ENCODE data around the gene DIPK1A. TPM values are rescaled to one million over a fixed set of nuclear protein-coding genes. Genes with fewer than 3 reads are reported as not detected.
"Not testable (repeated sequence)": the region's sequence is repeated elsewhere in the genome, so short reads cannot be mapped to it uniquely, and the experiment has no call there.

Gene DIPK1A
- total RNA-seq, 1 donor from 2014 or later = 10.7 TPM

DNA sequence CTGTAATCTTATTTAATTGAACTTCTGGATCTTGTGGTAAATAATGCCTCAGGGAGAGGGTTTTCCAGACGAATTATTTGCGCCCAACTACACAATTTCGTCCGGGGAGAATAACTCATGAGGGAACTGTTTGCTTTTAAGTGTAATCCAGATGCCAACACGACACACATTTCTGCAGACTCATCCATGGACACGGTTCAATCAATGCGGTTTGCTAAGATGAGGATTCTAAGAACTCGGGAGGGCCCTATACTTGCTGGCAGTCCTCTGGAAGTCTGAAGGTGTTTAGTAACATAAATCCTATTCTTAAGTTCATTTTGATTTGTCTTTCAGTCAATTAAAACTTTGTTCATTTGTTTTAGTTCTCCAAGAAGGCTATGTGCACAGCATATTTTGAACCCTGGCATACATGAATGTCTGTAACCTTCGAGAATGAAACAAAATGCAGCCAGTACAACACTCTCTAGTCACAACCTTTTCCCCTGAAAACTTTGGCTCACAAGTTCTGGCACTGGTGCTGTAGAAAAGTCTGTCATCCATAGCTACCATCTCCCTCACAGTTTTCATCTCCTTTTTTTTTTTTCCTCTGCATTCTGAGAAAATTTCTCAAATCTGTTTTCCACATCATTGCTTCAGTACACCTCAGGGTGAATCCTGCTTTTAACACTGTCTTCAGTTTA lies 38.8 kb downstream of the DIPK1A start:
- DNase-seq (ENCODE audit: low spot score) (no peak), ATAC-seq (peak; percentile 80)

DNA sequence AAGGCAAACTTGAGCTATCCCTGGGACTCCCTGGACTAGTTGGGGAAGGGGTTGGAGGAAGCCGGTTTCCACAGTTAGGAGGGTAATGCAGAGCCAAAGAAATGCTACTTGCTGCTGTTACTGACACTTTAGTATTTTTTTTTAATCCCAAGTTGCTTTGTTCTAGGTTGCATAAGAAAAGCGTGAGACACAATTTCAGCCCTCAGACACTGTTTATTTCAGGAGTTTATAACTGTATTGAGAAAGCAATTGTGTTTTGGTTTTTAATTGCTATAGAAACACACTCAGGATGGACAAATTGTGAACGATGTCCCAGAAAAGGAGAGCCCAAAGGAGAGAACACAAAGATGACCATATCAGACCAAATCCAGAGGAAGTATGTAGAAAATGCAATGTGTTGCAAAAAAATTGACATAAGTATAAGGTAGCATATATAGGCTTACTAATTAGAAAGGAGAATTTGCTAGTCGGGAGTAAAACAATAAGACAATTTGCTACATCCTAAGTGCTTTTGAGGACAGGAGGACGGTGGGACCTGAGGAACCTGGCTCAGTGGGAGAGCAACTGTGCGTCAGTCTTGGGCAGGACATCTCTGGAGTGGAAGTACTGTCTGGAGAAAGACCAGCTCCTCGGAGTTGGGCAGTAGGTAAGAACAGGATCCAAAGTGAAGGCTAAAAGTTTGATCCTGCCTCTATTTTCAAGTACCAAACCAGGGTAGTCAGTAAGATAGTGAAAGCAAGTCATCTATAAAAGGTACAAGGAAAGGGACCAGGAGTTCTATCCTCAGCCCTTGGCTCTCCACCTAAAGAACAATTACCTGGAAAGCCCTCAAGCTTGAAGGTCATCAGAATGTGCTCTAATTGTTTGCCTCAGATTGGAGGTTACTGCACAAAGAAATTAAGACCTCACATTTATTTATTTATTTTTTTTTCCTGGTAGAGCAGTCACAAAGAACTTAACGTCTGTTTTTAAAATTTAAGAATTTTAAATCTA lies 39.9 kb downstream of the DIPK1A start:
- DNase-seq (ENCODE audit: low spot score) (no peak), ATAC-seq (no peak)

DNA sequence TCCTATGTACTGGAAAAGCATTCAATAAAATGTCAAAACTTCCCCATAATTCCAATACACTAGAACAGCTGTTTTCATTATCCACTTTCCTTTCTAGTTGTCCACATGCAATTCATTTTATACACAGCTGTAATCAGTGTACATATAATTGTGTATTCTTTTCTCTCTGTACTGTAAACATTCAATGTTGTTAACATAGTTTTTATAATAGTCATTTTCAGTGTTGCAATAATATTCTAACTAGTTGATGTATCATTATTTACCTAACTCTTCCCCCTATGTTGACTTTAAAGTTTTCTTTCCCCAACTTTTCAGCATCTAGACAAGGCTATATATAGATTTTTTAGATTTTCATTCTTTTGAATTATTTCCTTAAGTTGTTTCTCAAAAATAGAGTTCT lies 44.4 kb downstream of the DIPK1A start:
- DNase-seq (ENCODE audit: low spot score) (no peak), ATAC-seq (no peak)

DNA sequence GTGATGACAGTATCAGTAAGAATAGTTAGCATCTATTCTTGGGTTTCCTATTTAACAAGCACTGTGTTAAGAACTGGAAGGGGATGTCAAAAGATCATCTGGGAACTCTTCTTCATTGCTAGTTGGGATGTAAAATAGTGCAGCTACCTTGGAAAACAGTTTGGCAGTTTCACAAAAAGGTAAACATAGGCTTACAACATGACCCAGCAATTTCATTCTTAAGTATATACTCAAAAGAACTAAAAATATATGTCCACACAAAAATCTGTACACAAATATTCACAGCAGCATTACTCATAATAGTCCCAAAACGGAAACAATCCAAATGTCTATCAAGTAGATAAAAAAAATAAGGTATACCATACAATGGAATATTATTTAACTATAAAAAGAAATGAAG lies 45.7 kb downstream of the DIPK1A start:
- DNase-seq (ENCODE audit: low spot score) = no peak
- ATAC-seq = peak; percentile 52

DNA sequence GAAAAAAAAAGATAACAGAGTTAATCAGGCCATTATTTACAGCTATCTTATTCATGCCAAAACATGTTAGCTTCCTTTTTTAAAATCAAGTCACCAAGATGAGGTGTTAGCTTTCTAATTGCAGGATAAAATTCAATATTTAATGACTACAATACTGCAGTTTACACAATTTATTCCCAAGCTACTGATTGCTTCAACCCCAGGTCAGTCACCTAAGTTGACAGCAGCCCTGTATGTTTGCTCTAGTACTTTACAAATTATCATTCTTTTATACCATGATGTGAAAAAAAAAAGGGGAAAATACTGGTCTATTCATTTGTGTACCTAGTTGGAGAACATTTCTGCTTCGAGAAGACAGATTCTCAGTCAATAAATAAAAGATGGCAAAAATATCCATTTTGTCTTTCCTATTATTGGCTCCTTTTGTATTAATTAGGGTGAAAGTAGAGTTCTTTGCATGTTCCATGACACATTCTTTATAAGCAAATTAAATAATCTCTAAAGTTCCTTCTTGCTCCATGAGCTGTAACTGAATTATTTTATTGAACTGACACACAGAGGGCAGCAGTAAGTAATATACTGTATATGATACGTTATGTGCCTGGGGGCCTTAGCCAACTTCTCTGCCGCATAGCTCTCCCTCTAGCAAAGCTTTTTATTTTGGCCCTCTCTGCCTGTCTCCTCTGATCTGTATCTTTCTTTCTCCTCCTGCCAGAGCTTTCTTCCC lies 48.0 kb downstream of the DIPK1A start:
- ATAC-seq = peak; percentile 73
- no peak for DNase-seq (ENCODE audit: low spot score)

DNA sequence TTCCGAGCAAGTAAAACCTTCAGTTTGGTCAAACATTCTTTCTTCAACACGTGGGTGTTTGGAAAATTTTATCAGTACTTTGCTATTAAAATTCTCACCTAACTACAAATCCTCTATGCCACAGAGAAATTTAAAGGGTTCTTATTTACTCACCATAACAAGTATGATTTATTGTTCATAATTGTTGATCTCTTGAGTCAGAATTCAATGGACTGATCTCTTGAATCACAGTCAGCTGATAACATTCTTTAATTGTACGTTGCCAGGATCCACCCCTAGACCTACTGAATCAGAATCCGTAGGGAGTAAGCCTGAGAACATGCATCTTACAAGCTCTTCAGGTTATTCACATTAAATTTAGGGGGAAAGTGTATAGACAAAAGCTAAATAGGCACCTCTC lies 51.2 kb downstream of the DIPK1A start:
- DNase-seq (ENCODE audit: low spot score) (no peak), ATAC-seq (no peak)

DNA sequence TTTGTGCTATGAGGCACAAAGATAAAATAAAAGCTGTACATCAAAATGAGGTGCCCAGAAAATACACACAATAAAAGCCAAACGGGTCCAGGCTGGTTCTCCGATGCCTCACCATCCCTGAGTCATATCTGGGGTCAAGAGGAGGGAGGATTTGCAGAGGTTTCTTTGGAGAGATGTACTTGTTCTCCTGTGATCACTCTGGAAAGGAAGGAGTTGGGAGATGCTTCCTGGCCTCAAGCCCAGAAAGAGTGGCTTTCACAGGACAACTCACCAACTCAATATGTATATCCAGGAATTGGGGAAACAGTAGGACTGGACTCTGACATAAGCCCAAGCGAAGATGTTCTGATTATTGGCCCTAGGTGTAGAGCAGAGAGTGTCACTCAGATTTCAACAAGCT lies 51.9 kb downstream of the DIPK1A start:
- DNase-seq (ENCODE audit: low spot score) = no peak
- ATAC-seq = no peak

DNA sequence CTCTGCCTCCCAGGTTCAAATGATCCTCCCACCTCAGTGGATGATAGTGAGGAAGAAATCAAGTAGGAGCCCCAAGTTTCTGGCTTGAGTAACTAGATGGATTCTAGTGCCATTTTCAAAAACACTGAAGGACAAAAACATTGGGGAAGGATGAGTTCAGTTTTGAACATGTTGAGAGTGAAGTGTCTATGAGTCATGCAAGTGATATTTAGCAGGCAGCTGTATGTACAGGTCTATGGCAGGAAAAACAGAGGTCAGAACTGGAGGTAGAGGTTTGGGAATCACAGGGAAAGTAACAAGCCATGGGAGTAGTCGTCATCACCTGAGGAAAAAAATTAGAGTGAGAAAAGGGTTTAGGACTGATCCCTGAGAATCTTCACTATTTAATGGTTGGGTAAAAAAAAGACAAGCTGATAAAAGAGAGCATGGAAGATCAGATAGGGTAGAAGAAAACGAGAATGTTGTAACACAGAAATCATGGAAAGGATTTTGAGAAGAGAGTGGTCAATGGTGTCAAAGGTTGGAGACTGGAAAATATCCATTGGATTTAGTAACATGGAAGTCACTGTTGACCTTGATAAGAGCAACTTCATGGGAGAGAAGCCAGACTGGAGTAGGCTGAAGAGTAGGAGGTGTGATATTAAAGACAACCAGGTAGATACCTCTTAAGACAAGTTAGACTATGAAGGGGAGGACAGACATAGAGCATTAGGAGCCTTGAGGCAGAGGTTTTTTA lies 53.1 kb downstream of the DIPK1A start:
- ATAC-seq = peak; percentile 76

DNA sequence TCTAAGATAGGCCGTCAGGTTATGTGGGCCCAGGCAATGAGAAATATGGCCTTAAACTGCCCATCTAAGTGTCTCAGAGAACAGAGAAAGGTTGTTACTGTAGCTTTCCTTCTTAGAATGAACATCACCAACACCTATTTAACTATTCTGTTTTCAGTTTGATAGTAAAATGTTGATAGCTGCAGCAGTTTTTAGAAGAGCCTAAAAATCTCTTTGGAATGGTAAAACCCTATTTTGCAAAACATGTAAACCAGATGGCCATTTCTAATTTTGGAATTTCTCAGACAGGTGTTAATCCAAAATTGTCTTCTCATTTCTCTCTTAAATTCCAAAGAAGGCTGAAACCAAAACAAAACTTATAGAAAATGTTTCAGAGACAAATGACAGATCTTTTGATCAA lies 57.5 kb downstream of the DIPK1A start:
- ATAC-seq (no peak), DNase-seq (ENCODE audit: low spot score) (no peak)

More for the DNA sequence above, 53.1 kb downstream of the DIPK1A start:
- DNase-seq (ENCODE audit: low spot score) = no peak

DNA sequence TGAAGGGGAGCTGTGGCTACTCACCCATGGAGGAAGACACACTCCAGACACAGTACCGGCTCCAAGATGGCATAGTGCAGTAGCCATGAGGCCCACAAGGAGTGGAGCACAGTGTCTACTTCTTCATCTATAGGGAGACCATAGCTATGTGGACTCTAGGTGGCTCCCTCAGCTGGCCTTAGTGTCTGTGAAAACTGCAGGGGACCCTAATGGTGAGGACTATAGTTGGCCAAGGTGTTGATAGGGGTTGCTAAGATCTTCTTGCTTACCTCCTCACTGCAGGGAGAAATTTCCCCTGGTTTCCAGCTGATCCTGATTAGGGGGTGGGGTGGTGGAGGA lies 58.9 kb downstream of the DIPK1A start:
- ATAC-seq (no peak), DNase-seq (ENCODE audit: low spot score) (no peak)

DNA sequence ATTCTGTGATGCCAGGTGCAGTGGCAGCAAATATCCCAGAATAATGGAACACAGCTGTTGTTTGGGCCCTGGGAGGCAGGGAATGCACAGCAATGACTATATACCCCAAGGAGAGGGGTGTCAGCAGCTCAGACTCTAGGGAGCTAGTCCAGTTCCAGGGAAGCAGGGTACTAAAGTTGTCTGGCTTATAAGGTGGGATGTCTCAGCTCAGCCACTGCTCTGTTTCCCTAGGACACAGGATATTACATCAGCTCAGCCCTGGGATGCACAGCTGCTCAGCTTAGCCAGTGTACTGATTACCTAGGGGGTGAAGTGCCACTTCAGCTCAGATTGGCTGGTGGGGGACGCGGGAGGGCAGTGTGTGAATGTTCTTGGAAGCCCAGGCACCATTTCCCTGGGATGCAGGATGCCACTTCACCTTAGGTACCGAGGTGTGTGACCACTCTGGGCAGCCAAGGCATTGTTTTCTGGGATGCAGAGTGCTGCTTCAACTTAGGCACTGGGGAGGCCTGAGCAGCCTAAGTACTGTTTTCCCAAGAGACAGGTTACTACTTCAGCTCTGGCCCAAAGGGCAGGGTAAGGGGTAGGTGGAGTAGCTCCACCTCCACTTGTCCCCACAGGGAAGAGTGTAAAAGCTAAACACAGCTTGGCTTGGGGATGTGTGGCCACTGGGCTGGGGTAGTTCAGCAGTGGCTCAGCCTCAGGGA lies 59.4 kb downstream of the DIPK1A start:
- ATAC-seq (no peak), DNase-seq (ENCODE audit: low spot score) (no peak)

DNA sequence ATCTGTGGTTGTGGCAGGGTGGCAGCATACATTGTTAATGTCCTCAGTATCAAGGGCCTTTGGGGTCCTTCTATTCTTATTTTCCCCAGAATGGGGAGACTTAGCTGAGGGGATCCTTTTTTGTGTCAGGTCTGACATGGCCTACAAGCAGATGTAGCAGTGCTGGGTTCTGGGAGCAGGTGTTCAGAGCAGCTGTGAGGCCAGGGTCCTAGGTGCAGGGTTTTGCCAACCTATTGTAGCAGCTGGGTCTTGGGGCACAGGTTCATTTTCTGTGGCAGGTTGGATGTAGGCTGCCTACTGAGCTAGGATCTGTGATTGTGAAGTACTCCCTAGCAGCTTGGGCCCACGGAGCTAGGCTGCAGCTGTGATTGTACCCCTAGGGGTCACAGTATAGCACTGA lies 60.1 kb downstream of the DIPK1A start:
- ATAC-seq (no peak), DNase-seq (ENCODE audit: low spot score) (no peak)

DNA sequence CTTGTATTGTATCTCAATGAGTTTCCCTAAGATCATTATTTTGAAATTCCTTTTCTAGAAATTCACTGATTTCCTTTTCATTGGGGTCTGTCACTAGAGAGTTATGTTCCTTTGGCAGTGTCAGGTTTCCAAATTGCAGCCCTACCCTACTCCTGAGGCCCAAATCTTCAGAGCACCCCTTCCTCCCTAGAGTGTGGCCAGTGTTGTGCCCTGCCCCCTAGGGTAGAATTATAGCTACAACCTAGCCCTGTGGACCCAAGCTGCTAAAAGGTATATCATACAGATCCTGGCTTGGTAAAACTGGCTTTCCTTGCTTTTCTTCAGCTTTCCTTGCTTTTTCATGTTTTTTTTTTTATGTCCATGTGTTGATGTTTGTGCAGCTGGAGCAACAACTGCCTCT lies 60.7 kb downstream of the DIPK1A start:
- ATAC-seq (no peak), DNase-seq (ENCODE audit: low spot score) (no peak)

DNA sequence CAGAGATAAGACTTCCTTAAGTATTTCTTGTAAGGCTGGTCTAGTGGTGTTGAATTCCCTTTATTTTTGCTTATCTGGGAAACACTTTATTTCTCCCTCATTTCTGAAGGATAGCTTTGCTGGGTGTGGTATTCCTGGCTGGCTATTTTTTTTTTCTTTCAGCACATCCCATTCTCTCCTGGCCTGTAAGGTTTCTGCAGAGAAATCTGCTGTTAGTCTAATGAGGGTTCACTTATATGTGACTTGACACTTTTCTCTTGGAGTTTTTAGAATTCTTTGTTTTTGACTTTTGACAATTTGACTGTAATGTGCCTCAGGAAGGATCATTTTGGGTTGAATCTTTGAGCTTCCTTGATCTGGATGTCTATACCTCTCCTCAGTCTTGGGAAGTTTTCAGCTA lies 61.5 kb downstream of the DIPK1A start:
- ATAC-seq (no peak), DNase-seq (ENCODE audit: low spot score) (no peak)

DNA sequence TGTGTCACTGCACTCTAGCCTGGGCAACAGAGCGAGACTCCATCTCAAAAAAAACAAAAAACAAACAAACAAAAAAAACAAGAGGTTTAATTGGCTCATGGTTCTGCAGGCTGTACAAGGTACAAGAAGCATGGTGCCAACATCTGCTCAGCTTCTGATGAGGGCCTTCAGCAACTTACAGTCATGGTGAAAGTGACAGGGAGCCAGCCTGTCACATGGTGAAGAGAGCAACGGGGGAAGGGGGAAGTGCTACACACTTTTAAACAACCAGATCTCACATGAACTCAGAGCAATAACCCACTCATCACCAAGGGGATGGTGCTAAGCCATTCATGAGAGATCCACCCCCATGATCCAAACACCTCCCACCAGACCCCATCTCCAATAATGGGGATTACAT lies 63.2 kb downstream of the DIPK1A start:
- DNase-seq (ENCODE audit: low spot score) = not testable (repeated sequence)
- peak; percentile 15 for ATAC-seq

DNA sequence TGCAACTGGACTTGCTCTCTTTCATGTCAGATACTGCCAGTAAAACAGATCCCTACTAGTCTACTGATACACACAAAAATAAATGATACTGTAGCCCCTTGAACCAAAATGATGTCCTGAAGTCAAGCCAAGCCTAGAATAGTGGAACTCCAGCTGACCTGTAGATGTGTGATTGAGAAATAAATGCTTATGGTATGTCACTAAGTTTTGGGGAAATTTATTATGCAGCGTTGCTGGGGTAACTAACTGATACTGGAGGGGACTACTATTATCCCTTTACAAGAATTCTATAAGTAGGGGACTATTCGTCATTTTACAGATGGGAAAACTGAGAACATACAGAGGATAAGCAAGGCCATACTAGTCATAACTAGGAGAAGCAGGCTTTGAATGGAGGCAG lies 73.8 kb downstream of the DIPK1A start:
- no peak for ATAC-seq

DNA sequence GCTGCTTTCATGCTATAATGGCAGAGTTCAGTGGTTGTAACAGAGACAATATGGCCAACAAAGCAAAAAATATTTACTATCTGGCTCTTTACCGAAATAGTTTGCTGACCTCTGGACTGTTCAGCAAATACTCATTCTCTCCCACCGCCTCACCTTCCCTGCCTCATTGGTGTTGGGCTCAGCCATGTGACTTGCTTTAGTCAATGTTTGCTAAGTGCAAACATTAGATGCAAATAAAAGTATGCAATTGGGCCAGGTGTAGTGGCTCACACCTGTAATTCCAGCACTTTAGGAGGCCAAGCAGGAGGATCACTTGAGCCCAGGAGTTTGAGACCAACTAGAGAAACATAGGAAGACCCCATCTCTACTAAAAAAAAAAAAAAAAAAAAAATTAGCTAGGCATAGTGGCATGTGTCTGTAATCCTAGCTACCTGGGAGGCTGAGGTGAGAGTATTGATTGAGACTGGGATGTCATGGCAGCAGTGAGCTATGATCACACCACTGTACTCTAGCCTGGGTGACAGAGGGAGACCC lies 74.3 kb downstream of the DIPK1A start:
- ATAC-seq (peak; percentile 98), DNase-seq (ENCODE audit: low spot score) (peak; percentile 84)

More for the DNA sequence above, 73.8 kb downstream of the DIPK1A start:
- no peak for DNase-seq (ENCODE audit: low spot score)

DNA sequence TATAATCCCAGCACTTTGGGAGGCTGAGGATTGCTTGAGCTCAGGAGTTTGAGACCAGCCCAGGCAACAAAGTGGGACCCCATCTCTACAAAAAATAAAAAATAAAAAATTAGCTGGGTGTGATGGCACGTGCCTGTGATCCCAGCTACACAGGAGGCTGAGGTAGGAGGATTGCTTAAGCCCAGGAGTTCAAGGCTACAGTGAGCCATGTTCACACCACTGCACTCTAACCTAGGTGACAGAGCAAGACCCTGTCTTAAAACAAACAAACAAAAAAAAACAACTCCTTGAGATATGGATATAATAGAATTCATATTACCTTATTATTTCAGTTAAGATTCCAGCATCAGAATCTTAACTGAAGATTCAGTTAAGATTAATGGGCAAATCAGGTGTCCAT lies 77.1 kb downstream of the DIPK1A start:
- no peak for ATAC-seq
- no peak for DNase-seq (ENCODE audit: low spot score)

DNA sequence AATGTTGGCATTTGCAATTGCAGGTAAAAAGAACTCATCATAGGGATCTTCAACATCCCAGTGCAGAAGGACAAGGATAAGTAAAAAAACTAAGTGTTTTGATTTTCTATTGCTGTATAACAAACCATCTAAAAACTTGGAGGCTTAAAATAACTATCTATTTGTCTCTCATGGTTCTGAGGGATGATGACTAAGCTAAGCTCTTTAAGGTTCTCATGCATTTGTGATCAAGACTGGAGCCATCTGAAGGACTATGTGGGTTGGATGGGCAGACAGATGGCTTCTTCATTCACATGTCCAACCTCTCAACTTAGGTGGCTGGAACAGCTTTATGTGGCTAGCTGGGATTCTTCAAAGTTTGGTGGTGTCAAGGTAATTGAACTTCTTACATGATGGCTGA lies 78.0 kb downstream of the DIPK1A start:
- no peak for ATAC-seq
- DNase-seq (ENCODE audit: low spot score) = no peak

DNA sequence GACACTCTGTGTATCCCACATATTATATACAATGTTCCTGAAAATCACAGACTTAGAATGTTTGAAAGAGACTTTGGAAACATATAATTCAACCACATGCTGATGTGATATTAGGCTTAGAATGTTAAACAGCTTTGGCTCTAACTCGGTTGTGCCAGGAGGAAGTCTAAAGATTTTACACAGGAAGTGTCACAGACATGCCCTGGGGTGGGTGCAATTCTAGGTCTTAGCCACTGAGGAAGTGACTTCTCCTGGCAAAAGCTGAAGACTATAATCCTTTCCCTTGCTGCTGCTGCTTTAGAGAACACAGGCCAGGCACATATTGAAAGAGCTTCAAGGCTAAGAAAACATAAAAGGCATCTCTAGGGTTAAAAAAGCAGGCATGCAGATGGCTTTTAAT lies 78.4 kb downstream of the DIPK1A start:
- ATAC-seq = no peak
- DNase-seq (ENCODE audit: low spot score) = no peak

Measured in left lobe of liver (tissue), 2 donors.